ENCODE results near the gene KLHL41.

Gene KLHL41

GRCh38 chr2:169491378-169491777 lies 18.1 kb upstream of the KLHL41 start:
- no peak overlapping the region for H3K27ac ChIP-seq (replicated peaks)
- no peak overlapping the region for H3K4me3 ChIP-seq (replicated peaks; ENCODE audit: insufficient read depth, low read length)
- no peak for DNase-seq (ENCODE audit: low read depth in 1 of 2, low spot score in 1 of 2)
- TF ChIP-seq GABPA (IDR thresholded peaks at IDR 0.05; ENCODE audit: low read depth) (no peak), POLR2AphosphoS5 (IDR thresholded peaks at IDR 0.05; ENCODE audit: low read depth) (no peak), CTCF (IDR thresholded peaks at IDR 0.05; ENCODE audit: insufficient read depth, low read length) (no peak), REST (IDR thresholded peaks at IDR 0.05; ENCODE audit: insufficient replicate concordance, low read depth) (no peak), SPI1 (IDR thresholded peaks at IDR 0.05; ENCODE audit: borderline replicate concordance, low read depth) (no peak)
- no peaks in the 10 kb centered on the region for H3K27me3 ChIP-seq (ENCODE audit: insufficient read depth, poor library complexity, severe bottlenecking)

- TF ChIP-seq POLR2AphosphoS5 (IDR thresholded peaks at IDR 0.05; ENCODE audit: low read depth) = no peak
- TF ChIP-seq GABPA (IDR thresholded peaks at IDR 0.05; ENCODE audit: low read depth) = no peak
- no peak for TF ChIP-seq SPI1 (IDR thresholded peaks at IDR 0.05; ENCODE audit: borderline replicate concordance, low read depth)
- TF ChIP-seq CTCF (IDR thresholded peaks at IDR 0.05; ENCODE audit: insufficient read depth, low read length) = no peak
- TF ChIP-seq REST (IDR thresholded peaks at IDR 0.05; ENCODE audit: insufficient replicate concordance, low read depth) = no peak
- H3K27me3 ChIP-seq (ENCODE audit: insufficient read depth, poor library complexity, severe bottlenecking) = no peaks in the 10 kb centered on the region
- no peak overlapping the region for H3K4me3 ChIP-seq (replicated peaks; ENCODE audit: insufficient read depth, low read length)
- DNase-seq (ENCODE audit: low read depth in 1 of 2, low spot score in 1 of 2) = no peak
- H3K27ac ChIP-seq (replicated peaks) = no peak overlapping the region
Measured at GRCh38 chr2:169493360-169493759, 16.1 kb upstream of the KLHL41 start.

GRCh38 chr2:169495310-169495928 lies 14.1 kb upstream of the KLHL41 start:
- TF ChIP-seq REST (IDR thresholded peaks at IDR 0.05; ENCODE audit: insufficient replicate concordance, low read depth) = no peak

More at GRCh38 chr2:169495310-169495928, 14.1 kb upstream of the KLHL41 start:
- no peak for DNase-seq (ENCODE audit: low read depth in 1 of 2, low spot score in 1 of 2)
- Histone ChIP-seq H3K27me3 (ENCODE audit: insufficient read depth, poor library complexity, severe bottlenecking) (no peaks in the 10 kb centered on the region), H3K27ac (replicated peaks) (no peak overlapping the region), H3K4me3 (replicated peaks; ENCODE audit: insufficient read depth, low read length) (no peak overlapping the region)
